ENCODE data around the gene ERCC3.

DNA sequence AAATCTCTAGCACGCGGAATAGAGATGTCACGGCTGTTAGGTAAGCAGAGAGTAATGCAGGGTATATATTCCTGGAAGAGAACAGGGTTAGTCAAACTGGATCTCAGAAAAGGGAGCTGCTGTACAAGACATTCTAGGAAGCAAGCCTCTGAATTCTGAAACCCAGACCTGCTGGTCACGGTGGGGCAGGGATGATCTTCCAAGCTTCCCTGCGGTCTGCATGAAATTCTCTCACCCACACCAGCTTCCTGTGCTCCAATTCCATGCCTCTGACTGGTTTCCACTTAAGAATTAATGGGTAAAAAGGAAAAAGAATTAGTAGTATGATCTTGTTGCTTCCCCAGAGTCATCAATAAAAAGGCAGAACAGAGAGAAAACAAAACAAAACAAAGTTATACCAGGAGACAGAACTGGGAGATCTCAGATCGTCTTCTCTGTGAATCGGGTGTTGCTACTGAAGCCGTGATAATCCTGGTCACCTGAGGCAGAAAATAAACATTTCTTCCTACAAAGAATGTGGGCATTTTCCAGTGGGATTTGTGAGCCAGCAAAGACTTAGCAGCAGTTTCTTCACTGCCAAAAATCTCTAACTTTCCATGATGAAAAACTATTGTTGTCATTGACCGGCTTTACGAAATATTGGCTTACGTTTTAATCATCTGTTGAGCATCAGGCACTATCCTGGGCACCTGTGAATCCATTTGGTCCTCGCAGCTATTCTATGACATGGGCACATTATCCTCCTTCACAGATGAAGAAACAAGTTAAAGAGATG, 68.6 kb downstream of the ERCC3 start:
- no peak for TF ChIP-seq EP300 (IDR thresholded peaks at IDR 0.05; ENCODE audit: low read depth)
- TF ChIP-seq POLR2A (IDR thresholded peaks at IDR 0.05), result no peak
- TF ChIP-seq, protein P1, sequence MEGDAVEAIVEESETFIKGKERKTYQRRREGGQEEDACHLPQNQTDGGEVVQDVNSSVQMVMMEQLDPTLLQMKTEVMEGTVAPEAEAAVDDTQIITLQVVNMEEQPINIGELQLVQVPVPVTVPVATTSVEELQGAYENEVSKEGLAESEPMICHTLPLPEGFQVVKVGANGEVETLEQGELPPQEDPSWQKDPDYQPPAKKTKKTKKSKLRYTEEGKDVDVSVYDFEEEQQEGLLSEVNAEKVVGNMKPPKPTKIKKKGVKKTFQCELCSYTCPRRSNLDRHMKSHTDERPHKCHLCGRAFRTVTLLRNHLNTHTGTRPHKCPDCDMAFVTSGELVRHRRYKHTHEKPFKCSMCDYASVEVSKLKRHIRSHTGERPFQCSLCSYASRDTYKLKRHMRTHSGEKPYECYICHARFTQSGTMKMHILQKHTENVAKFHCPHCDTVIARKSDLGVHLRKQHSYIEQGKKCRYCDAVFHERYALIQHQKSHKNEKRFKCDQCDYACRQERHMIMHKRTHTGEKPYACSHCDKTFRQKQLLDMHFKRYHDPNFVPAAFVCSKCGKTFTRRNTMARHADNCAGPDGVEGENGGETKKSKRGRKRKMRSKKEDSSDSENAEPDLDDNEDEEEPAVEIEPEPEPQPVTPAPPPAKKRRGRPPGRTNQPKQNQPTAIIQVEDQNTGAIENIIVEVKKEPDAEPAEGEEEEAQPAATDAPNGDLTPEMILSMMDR (IDR thresholded peaks at IDR 0.05), result no peak

All from transverse colon (tissue), 3 donors.